Cardiac muscle cell (in vitro differentiated cells and primary cell): ENCODE measurements around the gene PIEZO1. TPM values are rescaled to one million over a fixed set of nuclear protein-coding genes. Genes with fewer than 3 reads are reported as not detected.

ENCODE experiments used
- DNase-seq, 2 donors: peaks; one replicate each; pipeline versions ENCODE4 v3.0.0 to v3.0.0-alpha.2; 2010 to 2017; ENCODE audit warnings: low read depth in 1 of 2, low spot score in 1 of 2
- H3K27ac ChIP-seq: fragments of 200-600 bp; sonication (generic); 2 replicates; pipeline ENCODE4 v1.5.1; 2016
- H3K27me3 ChIP-seq: fragments of 200-600 bp; sonication (generic); 2 replicates; pipeline ENCODE4 v1.6.0; 2016; ENCODE audit warnings: control low read depth
- H3K36me3 ChIP-seq: fragments of 200-600 bp; sonication (generic); 2 replicates; pipeline ENCODE4 v1.5.1; 2016; ENCODE audit warnings: control low read depth
- H3K4me1 ChIP-seq: fragments of 200-600 bp; sonication (generic); 2 replicates; pipeline ENCODE4 v1.8.1; 2017; ENCODE audit warnings: low read depth, mild to moderate bottlenecking, mixed run types
- H3K4me3 ChIP-seq: fragments of 200-600 bp; sonication (generic); 2 replicates; pipeline ENCODE4 v1.5.1; 2016; ENCODE audit warnings: mild to moderate bottlenecking
- H3K9me3 ChIP-seq: fragments of 200-600 bp; sonication (generic); 2 replicates; pipeline ENCODE4 v1.5.1; 2017; ENCODE audit warnings: low read depth, mild to moderate bottlenecking, control low read depth
- CTCF ChIP-seq: IDR thresholded peaks from 2 replicates; pipeline ENCODE4 v1.5.1; 2012; ENCODE audit warnings: low read depth, mild to moderate bottlenecking, low read length
- polyA plus RNA-seq: library from polyadenylated mRNA; unstranded; fragments of >200 nt; fragmentation: Nextera tagmentation; extraction: Ambion mirVana; gene quantifications from 2 replicates; pipeline ENCODE4 v1.2.1, GENCODE V29; 2016
- total RNA-seq: library from RNA; depleted of rRNA; stranded (reverse); fragments of >200 nt; gene quantifications from 2 replicates; pipeline ENCODE4 v1.2.3, GENCODE V29; 2016

PIEZO1 gene
- total and polyA plus RNA-seq, 2 experiments from 2014 or later, result 32.7 to 121 TPM

- no peak for TF ChIP-seq CTCF
- DNase-seq, result no peak
- no peak overlapping the region for H3K27ac ChIP-seq
- H3K4me3 ChIP-seq, result no peak overlapping the region
- H3K27me3 ChIP-seq, result no peaks in the 10 kb centered on the region
- peaks cover 16% of the 10 kb centered on the region for H3K4me1 ChIP-seq
- no peaks in the 10 kb centered on the region for H3K9me3 ChIP-seq
- H3K36me3 ChIP-seq, result peaks cover 6% of the 10 kb centered on the region
Observed at GRCh38 chr16:88692861-88693260, 92.2 kb downstream of the PIEZO1 start.

GRCh38 chr16:88691924-88692560, 93.0 kb downstream of the PIEZO1 start:
- no peaks in the 10 kb centered on the region for H3K9me3 ChIP-seq
- TF ChIP-seq CTCF, result no peak
- no peak for DNase-seq
- no peak overlapping the region for H3K4me3 ChIP-seq
- H3K27me3 ChIP-seq, result no peaks in the 10 kb centered on the region
- peaks cover 19% of the 10 kb centered on the region for H3K4me1 ChIP-seq
- H3K27ac ChIP-seq, result no peak overlapping the region
- H3K36me3 ChIP-seq, result peaks cover 2% of the 10 kb centered on the region

- H3K27ac ChIP-seq, result no peak overlapping the region
- TF ChIP-seq CTCF, result no peak
- peaks cover 19% of the 10 kb centered on the region for H3K4me1 ChIP-seq
- no peaks in the 10 kb centered on the region for H3K36me3 ChIP-seq
- DNase-seq, result no peak
- no peaks in the 10 kb centered on the region for H3K27me3 ChIP-seq
- H3K4me3 ChIP-seq, result no peak overlapping the region
- H3K9me3 ChIP-seq, result no peaks in the 10 kb centered on the region
Observed at GRCh38 chr16:88691129-88691813, 93.7 kb downstream of the PIEZO1 start.

GRCh38 chr16:88690341-88691128, 94.5 kb downstream of the PIEZO1 start:
- no peak for TF ChIP-seq CTCF
- Histone ChIP-seq H3K27ac (no peak overlapping the region), H3K27me3 (peaks cover 4% of the 10 kb centered on the region), H3K9me3 (no peaks in the 10 kb centered on the region), H3K4me3 (no peak overlapping the region), H3K36me3 (no peaks in the 10 kb centered on the region), H3K4me1 (peaks cover 19% of the 10 kb centered on the region)
- DNase-seq, result no peak

- DNase-seq, result peak in 1 of 2 donors; percentile 11
- Histone ChIP-seq H3K27ac (no peak overlapping the region), H3K9me3 (no peaks in the 10 kb centered on the region), H3K27me3 (peaks cover 10% of the 10 kb centered on the region), H3K4me3 (no peak overlapping the region), H3K4me1 (peaks cover 18% of the 10 kb centered on the region), H3K36me3 (no peaks in the 10 kb centered on the region)
- TF ChIP-seq CTCF, result no peak
Observed at GRCh38 chr16:88688013-88688778, 96.8 kb downstream of the PIEZO1 start.
